COLO829 (cell line): ENCODE measurements around the gene PPM1L.
"Not testable (repeated sequence)": the region's sequence is repeated elsewhere in the genome, so short reads cannot be mapped to it uniquely, and the experiment has no call there.

ENCODE experiments used
- DNase-seq: peaks from one replicate; pipeline ENCODE4 v3.0.0; 2012; ENCODE audit warnings: low spot score

The PPM1L gene

DNA sequence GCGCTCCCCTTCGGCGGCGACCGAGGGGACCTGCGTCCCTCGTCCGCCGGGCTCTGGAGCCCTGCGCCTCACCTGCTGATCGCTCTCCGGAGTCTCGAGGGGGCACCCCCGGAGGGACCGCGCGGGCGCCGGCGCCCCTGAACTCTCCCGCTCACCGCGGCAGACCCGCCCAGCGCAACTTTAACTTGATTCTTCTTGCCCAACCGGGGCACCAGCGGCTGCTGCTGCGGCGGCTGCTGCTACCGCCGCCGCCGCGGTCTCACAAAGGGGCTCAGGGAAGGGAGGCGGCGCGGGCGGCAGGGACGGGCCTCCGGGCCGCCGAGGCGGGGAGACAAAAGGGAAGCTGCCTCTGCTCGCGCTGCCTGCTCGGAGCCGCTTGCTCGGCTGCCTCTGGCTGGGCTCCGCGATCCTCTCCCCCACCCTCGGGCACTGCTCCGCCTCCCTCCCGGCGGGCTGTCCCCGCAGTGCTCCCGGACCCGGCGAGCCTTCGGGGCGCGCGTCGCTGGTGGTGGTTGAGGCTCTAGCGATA is at the start of gene PPM1L:
Gene PPM1L, plus strand, starts transcription at position 456 of the 529 bp plus-strand sequence.
- no peak for DNase-seq

DNA sequence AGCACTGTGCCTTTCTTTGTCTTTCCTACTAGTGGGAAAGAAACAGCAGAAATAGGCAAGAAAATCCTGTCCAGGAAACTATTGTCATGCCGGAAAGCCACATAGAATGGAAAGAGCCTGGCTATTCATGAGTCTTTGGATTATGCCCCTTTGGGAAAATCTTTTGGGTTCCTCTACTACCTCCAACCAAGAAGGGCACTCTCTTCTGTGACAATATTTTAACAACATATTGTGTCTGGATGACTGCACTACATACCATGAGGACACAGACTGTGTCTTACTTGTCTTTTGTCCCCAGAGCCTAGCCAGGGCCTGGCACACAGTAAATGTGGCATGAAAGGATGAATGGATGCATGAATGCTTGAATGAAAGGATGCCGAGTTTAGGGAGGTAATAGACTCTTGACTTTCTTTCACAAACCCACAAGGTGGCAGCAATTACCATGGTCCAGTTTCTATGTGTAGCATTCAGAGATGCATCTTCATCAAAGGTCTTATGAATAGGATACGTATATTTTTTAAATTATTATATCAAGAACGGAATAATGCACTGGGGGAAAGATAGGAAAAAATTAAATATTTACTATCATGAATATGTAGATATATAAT is 48.7 kb upstream of the PPM1L start:
- DNase-seq: peak; percentile 53

DNA sequence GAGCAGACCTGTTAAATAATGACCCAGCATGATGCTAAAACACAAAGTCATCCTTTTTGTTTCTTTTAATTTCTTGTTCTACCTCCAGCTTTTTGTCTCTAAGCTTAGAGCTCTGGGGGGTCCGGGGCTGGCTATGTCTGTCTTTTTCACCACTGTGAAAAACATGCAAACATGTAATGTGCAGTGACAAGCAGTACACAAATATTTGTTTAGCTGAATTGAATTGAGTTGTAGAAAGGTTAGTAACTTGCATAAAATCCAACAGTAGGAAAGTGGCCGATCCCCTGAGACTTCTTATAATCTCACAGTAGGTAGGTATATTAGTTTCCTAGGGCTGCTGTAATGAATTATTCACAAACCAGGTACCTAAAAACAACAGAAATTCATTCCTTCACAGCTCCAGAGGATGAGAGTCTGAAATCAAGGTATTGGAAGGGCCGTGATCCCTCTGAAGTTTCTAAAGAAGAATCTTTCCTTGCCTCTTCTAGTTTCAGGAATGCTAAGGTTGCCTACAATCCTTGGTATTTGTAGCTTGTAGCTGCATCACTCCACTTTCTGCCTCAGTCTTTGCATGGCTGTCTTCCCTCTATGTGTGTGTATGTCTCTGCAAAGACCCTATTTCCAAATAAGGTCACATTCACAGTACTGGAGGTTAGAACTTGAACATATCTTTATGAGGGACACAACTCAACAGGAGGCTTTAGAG is 46.4 kb upstream of the PPM1L start:
- DNase-seq: no peak

DNA sequence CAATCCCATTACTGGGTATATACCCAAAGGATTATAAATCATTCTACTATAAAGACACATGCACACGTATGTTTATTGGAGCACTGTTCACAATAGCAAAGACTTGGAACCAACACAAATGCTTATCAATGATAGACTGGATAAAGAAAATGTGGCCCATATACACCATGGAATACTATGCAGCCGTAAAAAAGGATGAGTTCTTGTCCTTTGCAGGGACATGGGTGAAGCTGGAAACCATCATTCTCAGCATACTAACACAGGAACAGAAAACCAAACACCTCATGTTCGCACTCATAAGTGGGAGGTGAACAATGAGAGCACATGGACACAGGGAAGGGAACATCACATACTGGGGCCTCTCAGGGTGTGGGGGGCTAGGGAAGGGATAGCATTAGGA is 42.9 kb upstream of the PPM1L start:
- DNase-seq: not testable (repeated sequence)

DNA sequence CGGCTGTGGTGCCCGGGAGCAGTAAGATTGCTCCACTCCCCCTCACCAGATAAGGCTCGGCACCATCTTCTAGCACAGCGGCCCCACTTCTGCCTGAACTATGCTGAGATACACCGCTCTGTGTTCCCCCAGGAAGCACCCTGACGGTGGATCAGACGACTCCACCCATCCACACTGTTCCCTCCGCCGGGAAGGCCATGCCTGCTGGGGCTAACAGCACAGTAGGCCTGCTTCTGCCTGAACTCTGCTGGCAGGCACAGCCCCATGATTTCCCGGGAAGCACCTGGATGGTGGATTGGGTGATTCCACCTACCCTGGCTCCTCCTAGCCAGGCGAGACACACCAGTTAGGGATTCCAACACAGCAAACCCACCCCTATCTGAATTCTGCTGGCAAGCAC is 36.3 kb upstream of the PPM1L start:
- DNase-seq: no peak

DNA sequence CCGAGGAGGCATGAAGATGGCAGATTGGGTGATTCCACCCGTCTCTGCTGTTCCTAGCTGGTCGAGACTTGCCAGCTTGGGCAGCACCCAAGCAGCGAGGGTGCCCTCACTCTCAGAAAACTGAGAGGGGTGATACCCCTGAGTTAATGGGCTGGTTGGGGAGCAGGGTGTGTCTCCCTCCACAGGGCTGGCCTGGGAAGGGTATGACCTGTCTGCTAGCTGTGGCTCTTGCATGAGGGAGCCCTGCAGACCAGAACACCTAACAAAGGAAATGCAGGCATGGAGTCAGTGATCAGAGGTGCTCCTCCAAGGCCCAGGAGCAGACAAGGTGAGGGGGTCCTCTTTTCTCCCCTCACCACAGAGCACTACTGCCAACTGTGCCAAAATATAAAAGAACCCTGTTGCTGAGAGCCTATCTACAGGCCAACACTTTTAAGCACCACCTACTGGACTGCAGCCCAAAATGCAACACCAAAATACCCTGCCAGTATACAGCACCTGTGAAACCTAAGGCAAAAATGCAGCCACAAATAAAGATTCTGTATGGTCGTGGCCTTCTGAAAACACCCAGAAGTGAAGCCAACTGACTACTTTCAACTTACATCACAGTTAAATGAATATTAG is 35.8 kb upstream of the PPM1L start:
- no peak for DNase-seq

DNA sequence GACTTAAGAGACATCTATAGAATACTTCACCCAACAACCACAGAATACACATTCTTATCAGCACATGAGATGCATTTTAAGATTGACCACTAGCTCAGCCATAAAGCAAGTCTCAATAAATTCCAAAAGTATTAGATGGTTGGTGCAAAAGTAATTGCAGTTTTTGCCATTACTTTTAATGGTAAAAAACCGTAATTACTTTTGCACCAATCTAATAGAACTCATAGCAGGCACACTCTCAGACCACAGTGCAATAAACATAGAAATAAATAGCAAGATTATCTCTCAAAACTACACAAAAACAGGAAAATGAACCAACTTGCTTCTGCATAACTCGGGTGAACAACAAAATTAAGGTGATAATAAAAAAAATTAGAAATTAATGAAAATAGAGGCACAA is 33.7 kb upstream of the PPM1L start:
- no peak for DNase-seq

DNA sequence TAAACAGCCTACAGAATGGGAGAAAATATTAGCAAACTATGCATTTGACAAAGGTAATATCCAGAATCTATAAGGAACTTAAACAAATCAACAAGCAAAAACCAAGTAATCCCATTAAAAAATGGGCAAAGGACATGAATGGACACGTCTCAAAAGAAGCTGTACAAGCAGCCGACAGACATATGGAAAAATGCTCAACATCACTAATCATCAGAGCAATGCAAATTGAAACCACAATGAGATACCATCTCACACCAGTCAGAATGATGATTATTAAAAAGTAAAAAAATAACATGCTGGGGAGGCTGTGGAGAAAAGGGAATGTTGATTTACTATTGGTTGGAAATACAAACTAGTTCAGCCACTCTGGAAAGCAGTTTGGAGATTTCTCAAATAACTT is 30.7 kb upstream of the PPM1L start:
- no peak for DNase-seq

DNA sequence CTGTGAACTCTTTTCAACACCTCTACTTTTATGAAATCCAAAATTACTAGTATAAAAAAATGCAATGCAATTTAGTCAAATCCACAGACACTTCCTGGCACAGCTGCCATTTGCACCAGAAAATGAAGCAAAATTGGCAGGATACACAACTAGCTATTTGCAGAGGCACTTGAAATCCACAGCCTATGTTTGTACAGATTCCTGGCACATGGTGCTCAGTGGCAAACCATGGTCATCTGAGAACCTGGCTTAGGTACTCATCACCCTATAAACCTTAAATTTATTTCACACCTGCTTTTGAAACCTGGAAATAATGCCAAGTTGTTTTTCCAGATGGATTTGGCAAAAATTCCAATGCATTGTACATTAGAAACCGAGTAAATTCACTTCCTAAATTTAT is 20.2 kb upstream of the PPM1L start:
- DNase-seq: no peak

DNA sequence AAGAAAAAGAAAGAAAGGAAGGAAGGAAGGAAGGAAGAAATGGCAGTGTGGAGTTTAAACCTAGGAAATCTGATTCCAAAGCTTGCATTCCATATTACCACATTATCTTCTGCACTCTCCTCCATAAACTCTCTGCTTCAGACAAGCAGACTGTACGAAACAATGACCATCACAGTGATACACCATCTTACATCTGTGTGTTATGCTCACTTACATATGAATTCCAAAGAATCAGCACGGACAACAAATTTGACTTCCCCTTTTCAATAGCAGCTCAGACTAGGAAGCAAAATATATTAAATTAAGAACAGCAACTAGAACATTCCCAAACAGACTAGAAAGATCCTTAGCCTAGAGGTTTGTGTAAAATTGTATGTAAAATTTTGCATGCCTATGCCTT is 18.0 kb upstream of the PPM1L start:
- no peak for DNase-seq

DNA sequence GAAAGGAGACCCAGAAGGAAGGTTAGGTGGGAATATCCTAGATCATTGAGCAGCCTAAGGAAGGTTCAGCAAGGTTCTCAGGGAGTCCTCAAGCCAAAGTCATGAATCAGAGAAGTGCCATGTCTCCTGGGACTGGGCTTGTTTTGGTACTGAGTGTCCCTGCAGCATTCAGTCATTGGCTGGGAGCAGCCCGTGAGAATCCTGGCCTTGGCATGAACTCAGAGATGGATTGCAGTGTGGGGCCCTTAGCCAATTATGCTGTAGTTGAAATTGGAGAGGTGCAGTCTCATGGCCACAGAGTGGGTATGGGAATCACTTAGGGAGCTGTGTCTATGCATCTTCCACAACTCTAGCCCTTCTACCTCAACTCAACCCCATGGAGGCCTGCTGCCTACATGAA is 17.0 kb upstream of the PPM1L start:
- DNase-seq: no peak

DNA sequence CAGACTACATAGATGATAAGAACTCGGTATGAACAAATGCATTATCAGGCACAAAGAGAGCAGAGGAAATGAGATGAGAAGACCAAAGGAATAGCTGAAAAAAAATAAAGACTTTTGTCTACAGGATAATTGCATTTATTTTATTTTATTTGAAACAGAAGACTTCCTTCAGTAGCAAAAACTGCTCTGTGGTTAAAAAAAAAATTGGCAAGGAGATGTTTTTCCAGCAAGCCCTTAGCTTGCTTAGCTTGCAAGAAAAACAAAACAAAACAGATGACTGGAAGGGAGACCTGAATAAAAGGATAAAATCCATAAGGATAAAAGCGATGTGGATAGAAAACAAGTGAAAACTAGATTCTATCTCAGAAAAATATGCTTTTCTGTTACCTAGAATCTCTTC is 9.1 kb upstream of the PPM1L start:
- no peak for DNase-seq

DNA sequence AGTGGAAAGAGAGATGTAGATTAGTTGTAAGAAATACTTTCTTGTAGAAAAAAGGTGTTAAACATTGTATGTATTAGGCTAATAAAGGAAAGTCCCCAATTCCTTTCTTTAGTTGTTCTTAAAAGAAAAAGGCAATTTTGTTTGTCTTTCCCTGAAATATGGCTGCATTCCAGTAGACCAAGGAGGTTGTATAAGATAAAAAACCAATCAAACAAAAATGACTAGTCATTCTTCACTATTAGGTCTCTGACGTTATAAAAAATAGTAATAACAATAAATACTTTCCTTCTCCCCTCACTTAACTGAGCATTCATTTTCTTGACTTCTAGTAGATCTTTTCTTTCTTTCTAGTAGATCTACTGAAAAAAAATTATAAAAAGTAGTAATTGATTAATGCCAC is 8.6 kb upstream of the PPM1L start:
- DNase-seq: no peak

DNA sequence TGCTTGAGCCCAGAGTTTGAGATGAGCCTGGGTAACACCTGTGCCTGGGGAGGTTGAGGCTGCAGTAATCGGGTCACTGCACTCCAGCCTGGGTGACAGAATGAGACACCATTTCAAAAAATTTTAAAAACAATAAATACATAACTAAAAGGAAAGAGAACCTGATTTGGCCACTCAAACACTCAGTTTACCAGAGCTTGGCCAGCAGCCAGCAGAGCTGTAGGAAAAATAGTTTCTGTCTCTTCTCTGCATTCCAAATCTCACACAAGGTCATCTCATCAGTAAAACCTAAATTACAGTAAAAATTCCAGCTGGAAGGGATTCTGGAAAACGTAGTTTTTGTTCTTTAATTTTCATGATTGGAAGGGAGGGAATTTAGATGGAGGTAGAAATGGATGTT is 7.8 kb upstream of the PPM1L start:
- DNase-seq: no peak

DNA sequence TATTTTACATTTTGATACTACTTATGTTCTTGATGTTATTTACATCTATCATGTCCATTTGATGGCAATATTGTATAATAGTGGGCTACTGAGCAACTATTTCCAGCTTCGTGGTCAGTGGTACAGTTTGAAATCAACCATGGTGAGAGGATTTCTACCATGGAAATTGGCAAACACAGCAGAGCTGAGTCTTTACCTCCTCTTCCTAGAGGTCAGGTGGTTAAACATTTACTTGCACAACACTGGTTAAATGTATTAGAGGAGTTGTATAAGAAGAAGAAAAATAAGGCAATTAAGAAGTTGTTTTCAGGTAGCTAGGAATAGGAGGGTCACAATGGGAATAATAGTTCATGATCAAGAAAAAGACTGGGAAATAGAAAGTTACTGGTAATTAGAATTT is 7.2 kb upstream of the PPM1L start:
- DNase-seq: no peak

DNA sequence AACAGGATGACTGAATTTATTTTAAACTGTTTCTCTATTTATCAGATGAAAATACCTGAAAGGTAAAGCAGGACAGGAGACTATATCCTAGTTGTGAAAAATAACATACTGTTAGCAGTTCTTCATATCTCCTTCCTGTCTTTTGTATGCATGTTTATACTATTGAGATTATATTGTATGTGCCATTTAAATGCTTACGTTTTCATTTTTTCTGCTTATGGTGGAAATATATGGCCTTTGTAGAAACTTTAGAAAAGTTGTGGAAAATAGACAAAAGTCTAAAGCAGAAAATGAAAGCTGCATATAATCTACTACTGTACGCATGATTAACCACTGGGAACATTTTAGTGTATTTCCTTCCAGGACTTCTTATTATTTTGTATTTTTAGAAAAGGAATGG is 2.1 kb upstream of the PPM1L start:
- DNase-seq: no peak

DNA sequence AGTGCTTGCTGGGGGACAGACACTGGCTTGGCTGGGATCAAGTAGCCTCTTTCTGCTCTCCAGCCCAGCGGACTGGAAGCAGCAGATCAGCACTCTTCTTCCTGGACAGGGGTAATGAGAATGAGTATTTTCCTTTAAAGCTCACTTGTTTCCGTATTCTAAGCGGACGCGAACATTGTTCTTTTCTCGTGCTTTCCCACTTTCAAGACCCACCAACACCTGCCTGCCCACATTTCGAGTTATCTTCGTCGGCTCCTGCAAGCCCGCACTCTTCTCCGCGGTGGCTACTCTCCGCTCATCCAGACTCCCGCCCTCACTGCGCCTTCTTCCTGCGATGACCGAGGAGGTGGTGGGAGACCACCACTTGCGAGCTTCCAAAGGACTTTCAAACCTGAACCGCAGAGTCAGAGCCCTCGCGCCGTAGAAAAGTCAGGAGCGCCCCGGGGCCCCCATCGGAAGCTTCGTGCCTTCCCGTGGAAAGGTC is 1.6 kb upstream of the PPM1L start:
- peak; percentile 18 for DNase-seq

DNA sequence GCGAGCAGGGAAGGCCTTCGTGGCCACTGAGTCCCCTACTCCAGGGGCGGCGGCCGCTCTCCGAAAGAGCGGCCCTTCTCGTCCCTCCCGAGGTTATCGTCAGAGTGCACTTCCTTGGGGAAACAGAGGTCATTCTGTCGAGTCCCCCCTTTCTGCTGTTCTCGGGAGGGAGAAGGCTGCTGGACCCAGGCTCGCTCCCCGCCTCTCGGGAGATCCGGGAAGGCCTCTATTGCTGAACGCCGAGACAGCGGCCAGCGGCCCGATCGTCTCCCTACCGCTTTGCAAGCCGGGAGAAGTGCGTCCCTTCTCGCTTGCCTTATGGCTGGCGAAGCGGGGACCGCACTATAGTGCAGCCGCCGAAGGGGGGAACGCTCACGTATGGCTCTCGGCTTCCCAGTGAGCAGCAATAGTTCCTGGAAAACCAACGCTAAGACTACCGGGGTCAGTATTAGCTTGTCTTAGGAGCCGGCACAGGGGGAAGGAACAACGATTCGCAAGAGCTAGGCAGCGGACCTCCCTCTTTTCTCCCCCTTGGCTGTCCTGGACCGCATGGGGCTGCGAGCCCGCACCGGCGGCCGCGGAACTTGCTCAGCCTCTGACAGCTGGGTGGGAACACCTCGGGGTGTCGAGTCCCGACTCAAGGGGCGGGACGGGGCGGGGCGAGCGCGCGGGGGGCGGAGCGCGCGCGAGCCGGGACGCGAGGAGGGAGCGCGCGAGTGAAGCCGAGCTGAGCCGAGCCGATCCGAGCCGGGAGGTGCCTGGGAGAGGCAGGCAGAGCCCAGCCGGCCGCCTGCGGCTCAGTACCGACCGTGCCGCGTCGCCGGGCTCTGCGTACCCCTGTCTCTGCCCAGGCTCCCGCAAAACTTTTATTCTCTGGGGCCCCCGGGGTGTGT is 930 bp upstream of the PPM1L start:
- DNase-seq: peak; percentile 76

DNA sequence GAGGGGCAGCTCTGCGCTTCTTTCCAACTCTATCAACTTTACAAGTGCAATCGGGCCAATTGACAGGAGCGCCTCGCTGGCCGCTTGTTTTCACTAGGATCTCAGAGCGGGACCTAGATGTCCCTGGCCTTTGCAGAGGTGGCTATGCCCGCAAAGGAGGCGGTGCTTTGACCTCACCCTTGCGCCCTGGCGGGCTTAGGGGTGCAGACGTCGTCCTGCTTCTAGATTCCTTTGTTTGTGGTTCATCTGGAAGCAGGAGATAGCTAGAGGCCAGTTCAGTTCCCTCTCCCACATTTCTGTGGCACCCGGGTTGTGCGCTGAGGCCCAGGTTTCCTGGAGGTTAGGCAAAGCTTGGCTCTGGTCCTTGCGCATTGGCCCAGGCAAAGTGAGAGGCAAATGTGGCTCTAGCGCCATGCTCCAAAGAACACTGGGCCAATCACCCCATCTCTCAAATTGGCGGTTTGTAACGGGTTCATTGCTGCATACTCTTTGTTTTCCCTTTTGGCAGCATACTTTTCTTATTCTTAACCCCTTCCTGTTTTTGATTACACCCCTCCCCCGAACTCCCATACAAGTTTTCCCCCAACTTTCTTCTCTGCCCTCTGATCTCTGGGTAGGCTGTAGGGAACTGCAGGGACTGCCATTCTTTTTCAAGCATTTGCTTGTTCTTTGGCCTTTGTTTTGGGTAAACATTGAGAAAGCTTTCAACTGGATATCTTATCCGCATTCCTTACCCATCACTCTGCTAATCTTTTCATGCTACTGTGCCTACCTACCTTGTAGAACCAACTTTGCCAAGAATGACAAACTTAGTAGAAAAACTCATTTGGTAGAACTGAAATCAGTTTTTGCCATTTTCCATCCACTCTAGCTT is 1.4 kb downstream of the PPM1L start:
- DNase-seq: no peak

DNA sequence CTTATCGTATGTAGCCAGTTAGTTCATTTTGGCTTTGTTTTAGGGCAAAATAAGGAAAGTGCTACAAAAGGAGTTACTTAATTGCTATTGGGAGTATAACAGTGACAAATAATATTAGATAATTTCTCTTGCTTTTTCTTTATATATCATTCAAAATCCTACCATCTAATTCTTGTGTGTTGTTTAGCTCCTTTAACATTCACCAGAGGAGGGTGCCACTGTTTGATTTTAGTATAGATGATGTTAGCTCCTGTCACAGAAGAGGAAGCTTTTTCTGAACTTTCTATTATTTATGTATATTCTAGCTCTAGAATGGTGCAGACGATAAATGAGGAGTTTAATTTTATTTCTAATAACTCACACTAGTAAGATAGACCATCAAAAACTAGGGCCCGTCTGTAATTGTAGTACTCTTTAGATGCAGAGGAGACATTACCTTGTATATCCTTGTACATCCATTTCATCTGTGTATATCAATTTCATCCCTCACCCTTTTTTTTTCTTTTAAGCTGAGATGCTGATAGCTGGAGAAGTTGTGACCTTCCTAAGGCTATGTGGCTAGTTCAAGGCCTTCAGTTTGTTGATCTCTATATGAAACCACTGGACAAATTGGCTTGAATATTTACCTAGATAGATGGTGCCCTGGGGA is 3.0 kb downstream of the PPM1L start:
- no peak for DNase-seq

DNA sequence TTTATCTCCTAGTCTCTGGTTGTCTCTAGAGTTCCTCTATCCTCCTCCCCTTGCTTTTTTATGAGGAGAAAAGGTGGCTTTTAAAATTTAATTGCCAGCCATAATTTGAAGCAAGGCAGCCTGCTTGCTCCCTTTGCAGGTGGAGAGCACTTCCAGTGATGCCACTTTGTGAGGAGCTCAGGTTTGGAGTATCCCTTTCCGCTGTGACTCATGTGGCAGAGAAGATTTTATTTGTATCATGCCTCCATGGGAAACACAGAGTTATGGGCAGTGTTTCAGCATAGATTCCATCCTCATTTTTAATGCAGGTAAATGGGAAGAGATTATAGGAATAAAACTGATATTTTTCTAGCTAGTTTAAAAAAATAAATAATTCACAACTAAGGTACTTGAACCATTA is 7.0 kb downstream of the PPM1L start:
- DNase-seq: no peak
